GM18858 (cell line): Measurements from ENCODE around the gene ZNF629.

Experiments used
- ATAC-seq: cut with Tn5 transposase; IDR thresholded peaks from one replicate; pipeline ENCODE4 v1.9.1; 2021; ENCODE audit not compliant: unreplicated experiment

The ZNF629 gene

GRCh38 chr16:30767767-30768465 lies 19.1 kb downstream of the ZNF629 start:
- ATAC-seq = no peak

DNA sequence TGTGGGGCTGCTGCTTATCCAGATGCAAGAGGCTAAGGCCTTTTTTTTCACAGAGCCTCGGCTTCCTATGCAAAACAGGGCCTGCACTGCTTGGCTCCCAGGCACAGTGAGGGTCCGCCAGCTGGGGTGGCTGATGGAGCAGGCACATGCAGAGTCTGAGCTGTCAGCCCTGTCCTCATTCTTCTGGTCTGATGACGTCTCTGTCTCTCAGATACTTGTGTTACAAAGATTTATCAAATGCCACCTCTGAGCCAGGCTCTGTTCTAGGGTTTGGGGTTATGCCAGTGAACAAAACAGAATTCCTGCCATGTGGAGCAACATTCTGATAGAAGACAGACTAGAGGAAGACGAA lies 20.1 kb downstream of the ZNF629 start:
- no peak for ATAC-seq

- no peak for ATAC-seq
Measured at GRCh38 chr16:30766206-30766932, 20.6 kb downstream of the ZNF629 start.

- no peak for ATAC-seq
Measured at GRCh38 chr16:30764816-30765465, 22.1 kb downstream of the ZNF629 start.

GRCh38 chr16:30764086-30764485 lies 22.9 kb downstream of the ZNF629 start:
- no peak for ATAC-seq

GRCh38 chr16:30762991-30763725 lies 23.8 kb downstream of the ZNF629 start:
- no peak for ATAC-seq

DNA sequence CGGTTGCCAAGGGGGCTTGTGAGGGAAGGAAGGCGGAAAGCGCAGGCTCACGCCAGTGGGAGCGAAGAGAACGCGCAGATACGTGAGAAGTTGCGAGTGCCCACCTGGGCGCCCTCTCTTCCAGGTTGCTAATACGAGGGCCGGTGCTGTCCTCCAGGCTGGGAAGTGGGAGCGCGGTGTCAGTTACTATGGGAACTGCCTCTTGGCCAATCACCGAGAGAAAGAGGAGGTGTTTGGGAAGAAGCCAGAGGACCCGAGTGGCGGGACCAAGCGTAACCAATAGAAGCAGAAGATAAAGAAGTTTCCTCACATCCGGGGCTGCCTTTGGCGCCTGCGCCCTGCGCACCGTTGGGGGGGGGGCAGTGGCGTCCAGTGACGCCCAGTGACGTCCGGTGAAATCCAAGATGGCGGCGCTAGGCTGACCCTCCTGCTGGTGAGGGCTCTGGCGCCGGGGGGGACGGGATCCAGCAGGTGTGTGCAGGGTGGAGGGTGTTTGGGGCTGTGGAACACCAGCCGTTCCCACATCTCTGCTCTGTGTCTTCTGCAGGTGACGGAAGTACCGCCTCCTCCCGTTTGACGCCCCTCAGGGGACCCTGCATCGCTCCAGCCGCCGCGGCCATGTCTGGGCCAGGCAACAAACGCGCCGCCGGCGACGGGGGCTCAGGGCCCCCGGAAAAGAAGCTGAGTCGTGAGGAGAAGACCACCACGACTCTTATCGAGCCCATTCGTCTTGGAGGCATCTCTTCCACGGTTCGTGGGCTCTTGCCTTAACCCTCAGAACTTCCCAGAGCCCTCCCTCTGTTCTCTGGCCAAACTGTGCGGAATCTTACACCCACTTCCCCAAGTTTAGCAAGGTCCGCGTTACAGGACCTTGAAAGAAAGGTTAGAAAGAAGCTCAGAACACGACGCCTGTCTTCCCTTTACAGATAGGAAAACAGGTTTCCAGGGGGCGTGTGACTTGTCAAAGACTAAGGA lies 24.8 kb downstream of the ZNF629 start, which contains the start of the genes CFAP119 and RNF40:
Gene CFAP119, minus strand, starts transcription at position 135 of the 975 bp plus-strand sequence. CDS start 314 bp downstream, outside the sequence.
Gene RNF40, plus strand, starts transcription at position 395 of the 975 bp plus-strand sequence. Its CDS starts 224 bp downstream, at position 619.
- ATAC-seq = peak; percentile 68

GRCh38 chr16:30761427-30761927 lies 25.5 kb downstream of the ZNF629 start:
- ATAC-seq = no peak

GRCh38 chr16:30760577-30761426 lies 26.2 kb downstream of the ZNF629 start:
- ATAC-seq = no peak

- no peak for ATAC-seq
Measured at GRCh38 chr16:30760001-30760559, 26.9 kb downstream of the ZNF629 start.

DNA sequence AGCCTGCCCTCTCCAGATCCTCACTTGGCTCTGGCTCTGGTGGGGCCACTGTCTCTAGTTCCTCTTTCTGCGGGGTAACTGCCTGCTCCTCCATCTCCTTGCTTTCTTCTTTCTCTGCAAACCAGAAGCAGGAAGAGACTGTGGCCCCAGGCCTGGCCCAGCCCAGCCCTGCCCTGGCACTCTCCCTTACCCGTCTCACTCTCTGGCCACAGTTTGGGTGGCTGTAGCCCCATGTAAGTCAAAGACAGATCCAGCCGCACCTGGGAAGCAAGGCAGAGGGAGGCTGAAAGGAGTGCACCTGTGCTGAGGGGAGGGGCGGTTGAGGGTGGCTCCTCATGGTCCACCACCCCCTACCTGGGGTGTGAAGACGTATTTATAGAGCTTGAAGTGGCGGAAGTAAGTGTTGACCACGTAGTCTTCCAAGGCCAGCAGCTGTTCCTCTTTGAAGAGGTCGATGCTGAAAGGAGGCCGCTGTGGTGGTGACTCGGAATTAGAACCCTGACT lies 28.0 kb downstream of the ZNF629 start:
- no peak for ATAC-seq

- ATAC-seq = no peak
Measured at GRCh38 chr16:30757316-30757715, 29.7 kb downstream of the ZNF629 start.

DNA sequence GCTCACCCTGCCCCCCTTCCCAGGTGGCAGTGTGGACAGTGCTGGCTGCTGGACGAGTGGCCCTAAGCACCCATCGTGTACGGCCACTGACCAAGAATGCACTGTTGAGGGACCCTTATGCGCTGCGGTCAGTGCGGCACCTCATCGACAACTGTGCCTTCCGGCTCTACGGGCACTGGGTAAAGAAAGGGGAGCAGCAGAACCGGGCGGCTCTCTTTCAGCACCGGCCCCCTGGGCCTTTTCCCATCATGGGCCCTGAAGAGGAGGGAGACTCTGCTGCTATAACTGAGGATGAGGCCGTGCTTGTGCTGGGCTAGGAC lies 30.3 kb downstream of the ZNF629 start:
- no peak for ATAC-seq

DNA sequence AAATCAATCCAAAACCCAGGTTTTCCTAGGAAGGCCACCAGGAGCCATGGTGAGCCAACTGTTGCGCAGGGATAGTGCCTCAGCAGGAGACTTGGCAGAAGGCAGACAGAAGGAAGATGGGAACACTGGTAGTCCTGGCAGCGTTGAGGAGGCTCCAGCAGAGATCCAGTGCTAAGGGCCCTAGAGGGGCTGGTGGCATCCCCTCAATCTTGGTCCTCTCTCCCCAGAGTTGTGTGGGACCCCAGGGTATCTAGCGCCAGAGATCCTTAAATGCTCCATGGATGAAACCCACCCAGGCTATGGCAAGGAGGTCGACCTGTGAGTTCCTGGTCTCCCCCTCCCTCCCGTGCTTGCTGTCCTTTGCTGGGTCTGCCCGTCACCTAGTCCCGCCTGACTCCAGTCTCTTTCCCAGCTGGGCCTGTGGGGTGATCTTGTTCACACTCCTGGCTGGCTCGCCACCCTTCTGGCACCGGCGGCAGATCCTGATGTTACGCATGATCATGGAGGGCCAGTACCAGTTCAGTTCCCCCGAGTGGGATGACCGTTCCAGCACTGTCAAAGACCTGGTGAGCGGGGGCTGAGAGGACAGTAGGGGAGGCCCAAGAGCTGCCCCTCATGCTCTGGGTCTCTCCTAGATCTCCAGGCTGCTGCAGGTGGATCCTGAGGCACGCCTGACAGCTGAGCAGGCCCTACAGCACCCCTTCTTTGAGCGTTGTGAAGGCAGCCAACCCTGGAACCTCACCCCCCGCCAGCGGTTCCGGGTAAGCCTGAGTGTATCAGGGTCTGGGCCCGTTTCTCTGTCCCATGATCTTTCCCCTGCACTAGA lies 30.8 kb downstream of the ZNF629 start:
- ATAC-seq = no peak

GRCh38 chr16:30753596-30753995 lies 33.4 kb downstream of the ZNF629 start:
- ATAC-seq = no peak

GRCh38 chr16:30750876-30751465 lies 36.0 kb downstream of the ZNF629 start:
- ATAC-seq = no peak

DNA sequence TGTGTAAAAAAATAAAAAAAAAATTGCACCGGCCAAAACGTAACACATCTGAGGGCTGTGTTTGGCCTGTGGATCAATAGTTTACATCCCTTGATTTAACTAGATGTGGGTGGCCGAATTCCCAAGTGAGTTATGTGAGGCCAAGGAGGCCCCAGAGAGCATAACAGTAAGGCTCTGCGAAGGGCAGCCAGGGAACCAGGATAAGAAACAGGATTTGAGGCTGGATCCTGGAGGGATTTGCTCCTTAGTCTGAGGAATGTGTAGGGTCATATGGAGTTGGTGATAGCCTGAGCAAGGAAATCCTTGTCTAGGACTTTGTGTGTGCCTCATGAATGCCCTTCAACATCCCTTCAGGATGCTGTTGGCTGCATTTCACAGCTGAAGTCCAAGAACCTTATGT lies 36.8 kb downstream of the ZNF629 start:
- ATAC-seq = no peak
